DMS153 treated with DMSO at 0.1 percent for 48 hours (cell line): ENCODE measurements around the gene NYAP1.
"Not testable (repeated sequence)": the region's sequence is repeated elsewhere in the genome, so short reads cannot be mapped to it uniquely, and the experiment has no call there.

ENCODE experiments used
- DNase-seq: peaks from one replicate; lab custom pipeline; 2025; ENCODE audit not compliant: unreplicated experiment; lab: John Stamatoyannopoulos, UW

The NYAP1 gene

GRCh38 chr7:100483722-100484672 is at the start of gene NYAP1:
Gene NYAP1 (plus strand): TSS chr7:100483927. CDS start chr7:100485312, 1,385 bp downstream.
- no peak for DNase-seq

- DNase-seq = no peak
Observed at GRCh38 chr7:100434297-100435144, 49.2 kb upstream of the NYAP1 start.

- DNase-seq = no peak
Observed at GRCh38 chr7:100435401-100436304, 48.1 kb upstream of the NYAP1 start.

GRCh38 chr7:100437150-100438100 is 46.3 kb upstream of the NYAP1 start:
- DNase-seq = no peak

GRCh38 chr7:100438172-100438571 is 45.6 kb upstream of the NYAP1 start:
- no peak for DNase-seq

GRCh38 chr7:100438731-100439130 is 45.0 kb upstream of the NYAP1 start:
- not testable (repeated sequence) for DNase-seq

- DNase-seq = not testable (repeated sequence)
Observed at GRCh38 chr7:100439244-100439643, 44.5 kb upstream of the NYAP1 start.

- no peak for DNase-seq
Observed at GRCh38 chr7:100441641-100442535, 41.8 kb upstream of the NYAP1 start.

- DNase-seq = no peak
Observed at GRCh38 chr7:100443096-100443840, 40.5 kb upstream of the NYAP1 start.

GRCh38 chr7:100444311-100445278 is 39.1 kb upstream of the NYAP1 start:
- no peak for DNase-seq

GRCh38 chr7:100446040-100446439 is 37.7 kb upstream of the NYAP1 start:
- DNase-seq = no peak

- not testable (repeated sequence) for DNase-seq
Observed at GRCh38 chr7:100447363-100447762, 36.4 kb upstream of the NYAP1 start.

GRCh38 chr7:100449190-100449795 is 34.4 kb upstream of the NYAP1 start:
- no peak for DNase-seq

- no peak for DNase-seq
Observed at GRCh38 chr7:100452513-100452912, 31.2 kb upstream of the NYAP1 start.

- DNase-seq = not testable (repeated sequence)
Observed at GRCh38 chr7:100453854-100454253, 29.9 kb upstream of the NYAP1 start.

- no peak for DNase-seq
Observed at GRCh38 chr7:100455206-100455605, 28.5 kb upstream of the NYAP1 start.
